HCEC 1CT (cell line): ENCODE data around the gene ZNF441.
"Not testable (repeated sequence)": the region's sequence is repeated elsewhere in the genome, so short reads cannot be mapped to it uniquely, and the experiment has no call there.

Experiments used
- DNase-seq: peaks from one replicate; pipeline ENCODE4 v3.0.0-alpha.2; 2017

ZNF441 gene

GRCh38 chr19:11766597-11767591, at the start of gene ZNF441:
Gene ZNF441, plus strand, starts transcription at chr19:11767000. Its CDS starts 194 bp downstream, at chr19:11767194.
- peak; percentile 92 for DNase-seq

DNA sequence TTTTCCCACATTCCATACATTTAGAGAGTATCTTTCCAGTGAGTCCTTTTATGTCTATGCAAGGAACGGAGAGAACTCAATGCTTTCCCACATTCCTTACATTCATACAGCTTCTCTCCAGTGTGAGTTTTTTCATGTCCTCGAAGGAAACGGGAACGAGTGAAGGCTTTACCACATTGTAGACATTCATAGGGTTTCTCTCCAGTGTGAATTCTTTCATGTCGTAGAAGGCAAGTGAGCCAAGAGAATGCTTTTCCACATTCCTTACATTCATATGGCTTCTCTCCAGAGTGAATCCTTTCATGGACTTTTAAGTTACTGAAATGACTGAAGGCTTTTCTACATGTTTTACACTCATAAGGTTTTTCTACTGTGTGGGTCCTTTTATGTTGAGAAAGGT, 45.1 kb upstream of the ZNF441 start:
- DNase-seq, result no peak

GRCh38 chr19:11722414-11722813, 44.4 kb upstream of the ZNF441 start:
- no peak for DNase-seq

GRCh38 chr19:11729586-11729985, 37.2 kb upstream of the ZNF441 start:
- DNase-seq, result no peak

DNA sequence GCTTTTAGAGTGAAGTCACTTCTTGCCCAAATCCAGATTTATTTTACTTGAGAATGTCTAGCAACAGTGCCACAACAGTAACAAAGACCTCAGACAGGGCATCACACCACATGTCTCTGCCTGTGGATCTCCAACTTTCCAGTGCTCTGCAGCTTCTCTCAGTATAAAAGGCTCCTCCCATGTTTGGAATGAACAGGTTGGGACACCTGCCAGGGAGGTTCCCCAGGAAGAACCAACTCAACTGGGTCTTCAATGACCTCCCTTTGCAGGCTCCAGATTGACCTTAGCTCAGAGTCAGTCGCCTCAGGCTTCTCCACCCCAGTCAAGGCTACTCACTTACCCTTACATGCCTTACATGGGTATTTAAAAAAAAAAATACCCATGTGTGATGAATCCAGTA, 31.4 kb upstream of the ZNF441 start:
- DNase-seq, result no peak

- DNase-seq, result peak; percentile 39
Observed at GRCh38 chr19:11736696-11737095, 30.1 kb upstream of the ZNF441 start.

- DNase-seq, result peak; percentile 27
Observed at GRCh38 chr19:11737964-11738745, 28.6 kb upstream of the ZNF441 start.

DNA sequence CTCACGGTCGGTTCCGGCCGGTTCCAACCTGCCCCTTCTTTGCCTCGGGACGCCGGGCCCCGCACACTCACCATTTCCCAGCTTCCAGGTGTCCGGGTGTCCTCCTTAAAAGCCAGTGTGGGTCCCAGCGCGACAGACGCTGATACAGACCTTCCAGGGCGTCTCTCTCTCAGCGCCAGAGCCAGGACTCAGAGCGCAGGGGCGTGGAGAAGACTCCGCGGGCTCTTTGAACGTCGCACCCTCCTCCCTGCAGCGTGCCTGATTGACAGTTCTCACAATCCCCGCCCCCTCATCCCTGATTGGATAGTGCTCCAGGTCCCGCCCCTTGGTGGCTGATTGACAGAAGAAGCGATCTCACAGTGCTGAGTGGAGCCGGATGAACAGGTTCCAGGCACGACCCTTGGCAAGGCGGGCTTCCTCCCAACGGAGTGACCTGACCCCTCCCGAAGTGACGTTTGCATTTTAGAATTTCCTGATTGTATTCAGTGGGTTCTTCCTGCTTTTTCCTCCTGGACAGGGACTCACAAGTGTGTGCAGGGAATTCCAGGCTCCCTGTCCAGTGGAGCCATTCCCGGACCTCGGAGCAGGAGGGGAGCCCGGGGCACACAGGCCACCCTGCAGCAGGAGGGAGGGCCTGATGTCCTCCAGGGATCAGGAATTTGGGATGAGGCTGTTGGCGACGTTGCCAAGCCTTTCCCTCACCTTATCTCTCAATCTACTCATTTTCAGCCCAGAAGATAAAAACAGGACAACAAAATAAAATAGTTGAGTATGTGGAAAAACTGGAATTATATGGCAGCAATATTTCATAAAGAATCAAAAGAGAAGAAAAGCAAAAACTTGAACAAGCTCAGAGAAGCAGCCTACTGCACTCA, 27.8 kb upstream of the ZNF441 start, which contains the start of gene ZNF823:
Gene ZNF823, minus strand, starts transcription at position 201 of the 875 bp plus-strand sequence. Its CDS starts 127 bp downstream, at position 74.
- DNase-seq, result peak; percentile 97

GRCh38 chr19:11745869-11746268, 20.9 kb upstream of the ZNF441 start:
- DNase-seq, result no peak

DNA sequence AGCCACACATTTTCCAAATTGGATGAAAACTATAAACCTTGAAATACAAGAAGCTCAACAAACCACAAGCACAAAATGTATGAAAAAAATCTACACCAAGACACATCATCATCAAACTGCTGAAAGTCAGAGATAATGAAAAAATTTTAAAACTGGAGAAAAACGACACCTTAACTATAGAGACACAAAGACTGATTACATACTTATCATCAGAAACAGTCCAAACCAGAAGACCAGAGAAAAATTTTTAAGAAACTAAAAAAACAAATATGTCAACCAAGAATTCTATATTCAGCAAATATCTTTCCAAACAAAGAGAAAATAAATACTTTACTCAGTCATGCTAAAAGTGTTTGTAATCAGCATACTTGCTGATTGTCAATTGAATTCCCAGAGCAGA, 19.5 kb upstream of the ZNF441 start:
- no peak for DNase-seq

- DNase-seq, result no peak
Observed at GRCh38 chr19:11749751-11750150, 17.0 kb upstream of the ZNF441 start.

GRCh38 chr19:11752244-11752736, 14.5 kb upstream of the ZNF441 start:
- DNase-seq, result no peak

DNA sequence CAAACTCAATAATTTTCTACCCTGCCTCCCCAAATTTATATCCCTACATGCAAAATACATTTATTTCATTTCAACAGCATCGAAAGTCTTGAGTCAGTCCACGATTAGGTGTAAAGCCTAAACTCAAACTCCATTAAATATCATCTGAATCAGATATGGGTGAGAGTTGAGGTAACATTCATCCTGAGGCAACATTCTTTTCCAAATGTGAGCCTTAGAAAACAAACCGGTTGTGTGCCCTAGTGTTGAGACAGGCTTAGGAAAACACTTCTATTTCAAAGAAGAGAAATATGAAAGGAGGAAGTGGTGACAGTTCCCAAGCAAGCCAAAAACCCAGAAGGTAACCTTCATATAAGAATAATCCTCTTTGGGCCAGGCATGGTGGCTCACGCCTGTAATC, 12.1 kb upstream of the ZNF441 start:
- no peak for DNase-seq

- DNase-seq, result no peak
Observed at GRCh38 chr19:11756965-11757364, 9.8 kb upstream of the ZNF441 start.

DNA sequence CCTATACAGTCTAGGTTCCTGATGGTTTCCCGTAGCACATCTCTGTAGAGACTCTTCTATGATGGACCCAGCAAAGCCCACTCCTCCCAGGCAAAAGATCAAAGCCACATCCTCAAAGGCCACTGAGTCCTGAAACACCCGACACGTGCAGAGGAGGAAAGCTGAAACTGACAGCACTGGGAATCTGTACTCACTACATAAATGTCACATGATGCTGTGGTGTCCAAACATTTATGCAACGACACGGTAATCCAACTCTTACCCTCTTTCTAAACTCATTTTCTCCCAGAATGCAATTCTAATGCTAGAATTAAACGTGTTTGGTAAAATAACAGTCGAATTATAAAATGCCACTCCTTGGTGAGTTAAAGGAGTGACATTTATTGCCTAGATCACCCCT, 7.0 kb upstream of the ZNF441 start:
- no peak for DNase-seq

DNA sequence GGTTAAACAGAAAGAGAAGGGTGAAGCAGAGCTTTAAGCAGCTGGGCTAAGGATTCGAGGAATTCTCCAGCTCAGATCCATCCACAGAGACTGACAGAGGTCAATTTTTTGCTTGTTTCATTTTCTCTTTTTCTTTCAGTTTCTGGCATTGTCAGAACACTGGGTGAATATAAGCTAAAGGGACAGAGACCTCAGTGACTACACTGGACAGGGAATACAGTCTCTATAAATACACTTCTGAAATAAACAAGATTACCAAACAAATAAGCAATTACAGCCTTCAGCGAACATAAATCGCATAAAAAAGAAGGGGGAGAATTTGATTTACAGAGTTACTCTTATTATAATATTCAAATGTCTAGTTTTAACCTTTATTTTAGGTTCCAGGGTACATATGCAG, 3.7 kb upstream of the ZNF441 start:
- DNase-seq, result no peak

- DNase-seq, result no peak
Observed at GRCh38 chr19:11763611-11764010, 3.2 kb upstream of the ZNF441 start.

DNA sequence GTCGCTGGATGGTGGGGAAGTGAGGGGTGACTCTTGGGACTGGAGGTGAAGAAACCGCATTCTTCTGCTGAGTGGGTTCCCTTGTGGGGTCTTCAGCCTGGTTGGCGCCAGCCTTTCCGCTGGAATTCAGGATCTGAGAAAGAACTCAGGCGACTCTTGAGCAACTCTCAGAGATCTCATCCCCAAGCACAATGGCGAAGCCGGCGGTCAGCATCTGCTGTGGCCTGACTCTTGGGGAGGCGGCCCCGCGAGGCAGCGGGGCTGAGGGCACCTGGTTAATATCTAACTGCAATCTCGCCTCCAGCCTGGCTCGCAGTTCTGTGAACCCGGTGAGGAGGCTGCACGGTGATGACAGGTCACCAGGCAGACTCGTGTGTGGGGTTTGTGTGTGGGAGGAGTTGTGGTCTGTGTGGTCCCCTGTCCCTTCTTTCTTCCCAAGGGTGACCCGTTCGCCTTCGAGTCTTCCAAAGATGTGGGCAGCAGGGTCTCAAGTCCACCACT, 883 bp downstream of the ZNF441 start:
- peak; percentile 5 for DNase-seq

GRCh38 chr19:11769995-11770394, 3.2 kb downstream of the ZNF441 start:
- no peak for DNase-seq

DNA sequence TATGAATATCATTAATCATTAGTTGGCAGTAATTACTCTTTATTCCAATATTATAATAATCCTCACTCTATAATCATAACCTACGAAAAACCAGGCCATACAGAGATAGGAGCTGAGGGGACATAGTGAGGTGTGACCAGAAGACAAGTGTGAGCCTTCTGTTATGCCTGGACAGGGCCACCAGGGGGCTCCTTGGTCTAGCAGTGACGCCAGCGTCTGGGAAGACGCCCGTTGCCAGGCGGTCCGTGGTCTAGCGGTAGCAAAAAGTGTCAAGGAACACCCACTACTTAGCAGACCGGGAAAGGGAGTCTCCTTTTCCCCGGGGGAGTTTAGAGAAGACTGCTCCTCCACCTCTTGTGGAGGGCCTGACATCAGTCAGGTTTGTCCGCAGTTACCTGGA, 4.7 kb downstream of the ZNF441 start:
- not testable (repeated sequence) for DNase-seq

DNA sequence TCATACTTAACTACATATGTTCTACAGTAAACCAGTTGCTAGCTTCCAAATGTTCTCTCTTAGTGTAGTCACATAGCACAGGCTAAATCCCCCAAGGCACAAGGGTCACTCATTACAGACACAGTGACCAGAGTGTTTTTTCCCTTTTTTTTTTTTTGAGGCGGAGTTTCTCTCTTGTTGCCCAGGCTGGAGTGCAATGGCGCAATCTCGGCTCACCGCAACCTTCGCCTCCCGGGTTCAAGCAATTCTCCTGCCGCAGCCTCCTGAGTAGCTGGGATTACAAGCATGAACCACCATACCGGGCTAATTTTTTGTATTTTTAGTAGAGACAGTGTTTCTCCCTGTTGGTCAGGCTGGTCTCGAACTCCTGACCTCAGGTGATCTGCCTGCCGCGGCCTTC, 9.9 kb downstream of the ZNF441 start:
- DNase-seq, result not testable (repeated sequence)

DNA sequence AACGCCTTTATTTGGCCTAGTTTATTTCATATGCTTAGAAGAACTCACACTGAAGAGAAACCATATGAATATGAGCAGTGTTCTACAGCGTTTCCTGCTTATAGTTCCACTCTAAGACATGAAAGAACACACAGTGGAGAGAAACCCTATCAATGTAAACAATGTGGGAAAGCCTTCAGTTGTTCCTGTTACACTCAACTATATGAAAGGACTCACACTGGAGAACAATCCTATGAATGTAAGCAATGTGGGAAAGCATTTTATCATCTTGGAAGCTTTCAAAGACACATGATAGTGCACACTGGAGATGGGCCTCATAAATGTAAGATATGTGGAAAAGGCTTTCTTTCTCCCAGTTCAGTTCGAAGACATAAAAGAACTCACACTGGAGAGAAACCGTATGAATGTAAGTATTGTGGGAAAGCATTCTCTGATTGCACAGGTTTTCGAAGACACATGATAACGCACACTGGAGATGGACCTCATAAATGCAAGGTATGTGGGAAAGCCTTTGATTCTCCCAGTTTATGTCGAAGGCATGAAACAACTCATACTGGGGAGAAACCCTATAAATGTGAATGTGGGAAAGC, 13.7 kb downstream of the ZNF441 start:
- DNase-seq, result no peak
